Stimulated activated CD4-positive, alpha-beta T cell treated with anti-CD3 and anti-CD28 coated beads, Interleukin-4, amount 100 ng/mL, for 24 hours (primary cell): ENCODE results near the gene WDSUB1.

ENCODE experiments used
- DNase-seq: peaks from one replicate; pipeline ENCODE4 v3.0.0-alpha.2; 2020

The WDSUB1 gene

DNA sequence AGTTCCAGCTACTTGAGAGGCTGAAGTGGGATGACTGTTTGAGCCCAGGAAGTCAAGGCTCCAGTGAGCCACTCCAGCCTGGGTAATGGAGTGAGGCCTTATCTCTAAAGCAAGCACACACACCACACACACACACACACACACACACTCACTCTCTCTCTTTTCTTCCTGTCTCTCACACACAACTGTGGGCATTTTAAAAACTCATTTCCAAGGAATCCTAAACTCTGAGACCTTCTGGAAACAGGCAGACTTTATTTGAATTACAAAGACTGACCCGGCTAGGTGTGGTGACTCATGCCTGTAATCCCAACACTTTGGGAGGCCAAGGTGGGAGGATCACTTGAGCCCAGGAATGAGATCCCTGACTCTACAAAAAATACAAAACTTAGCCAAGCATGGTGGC lies 21.3 kb downstream of the WDSUB1 start:
- no peak for DNase-seq

DNA sequence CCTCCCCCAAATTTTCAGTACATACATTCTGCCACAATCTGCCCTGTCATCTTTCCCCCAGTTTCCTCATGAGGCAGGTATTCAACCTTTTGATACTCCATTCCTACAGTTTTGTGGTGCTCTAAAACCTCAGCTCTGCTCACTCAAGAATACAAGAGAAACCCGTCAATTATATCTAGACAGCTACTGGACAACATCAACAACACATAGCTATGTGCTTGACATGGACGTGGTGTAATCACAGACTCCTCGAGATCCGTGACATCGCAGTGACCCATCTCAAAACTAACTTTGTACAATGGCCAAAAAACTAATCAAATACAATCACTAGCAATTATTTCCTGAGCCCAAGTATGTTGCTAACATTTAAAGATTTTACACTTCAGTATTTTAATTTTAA lies 23.6 kb downstream of the WDSUB1 start:
- no peak for DNase-seq

DNA sequence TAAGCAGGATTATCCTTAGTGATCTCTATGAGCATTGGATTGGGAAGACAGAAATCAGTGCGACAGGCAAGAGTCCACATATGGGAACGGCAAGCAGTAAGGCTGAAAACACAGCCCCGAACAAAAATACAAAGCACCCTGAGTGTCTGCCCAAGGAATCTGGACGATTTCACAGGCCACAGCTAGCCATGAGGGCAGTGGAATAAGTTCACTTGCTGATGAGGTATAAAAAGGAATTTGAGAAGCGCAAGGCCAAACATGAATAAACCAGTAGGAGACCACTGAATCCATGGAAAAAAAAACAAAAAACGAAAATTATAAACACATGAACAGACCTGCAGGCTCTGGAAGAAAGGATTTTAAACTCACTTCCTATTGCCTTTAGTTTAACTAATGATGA lies 24.3 kb downstream of the WDSUB1 start:
- no peak for DNase-seq

DNA sequence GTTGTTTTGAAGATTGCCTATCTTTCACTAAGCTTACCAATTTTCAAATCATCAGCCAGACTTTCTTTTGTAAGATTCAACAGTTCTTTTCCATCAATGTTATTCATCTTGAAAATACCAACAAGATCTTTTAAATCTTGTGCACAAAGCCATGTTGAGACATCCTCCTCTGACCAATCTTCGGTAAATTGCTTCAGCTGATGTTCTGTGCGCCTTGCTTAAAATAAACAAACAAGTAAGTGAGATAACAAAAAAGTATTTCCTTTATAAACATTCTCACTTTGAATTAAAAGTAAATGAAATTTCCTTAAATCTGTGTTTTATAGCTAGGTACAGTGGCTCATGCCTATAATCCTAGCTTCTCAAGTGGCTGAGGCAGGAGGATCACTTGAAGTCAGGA lies 30.3 kb downstream of the WDSUB1 start:
- no peak for DNase-seq

DNA sequence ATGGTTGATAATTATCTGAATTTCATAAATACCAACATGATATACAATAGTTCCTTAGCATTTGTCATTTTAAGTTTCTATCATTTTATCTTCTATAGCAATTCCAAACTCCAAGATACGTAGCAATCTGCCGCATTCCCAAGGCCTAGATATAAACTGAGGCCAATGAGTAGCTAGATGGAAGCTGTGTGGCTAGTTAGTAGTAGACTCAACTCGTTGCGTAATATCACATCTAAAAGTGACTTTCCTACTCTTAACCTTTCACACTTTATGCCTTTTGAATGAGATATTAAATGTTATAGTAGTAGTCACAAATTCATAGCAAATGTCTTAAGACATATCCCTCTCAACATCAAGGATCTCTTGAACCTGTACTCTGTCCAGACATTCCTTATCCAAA lies 33.6 kb downstream of the WDSUB1 start:
- DNase-seq: no peak

DNA sequence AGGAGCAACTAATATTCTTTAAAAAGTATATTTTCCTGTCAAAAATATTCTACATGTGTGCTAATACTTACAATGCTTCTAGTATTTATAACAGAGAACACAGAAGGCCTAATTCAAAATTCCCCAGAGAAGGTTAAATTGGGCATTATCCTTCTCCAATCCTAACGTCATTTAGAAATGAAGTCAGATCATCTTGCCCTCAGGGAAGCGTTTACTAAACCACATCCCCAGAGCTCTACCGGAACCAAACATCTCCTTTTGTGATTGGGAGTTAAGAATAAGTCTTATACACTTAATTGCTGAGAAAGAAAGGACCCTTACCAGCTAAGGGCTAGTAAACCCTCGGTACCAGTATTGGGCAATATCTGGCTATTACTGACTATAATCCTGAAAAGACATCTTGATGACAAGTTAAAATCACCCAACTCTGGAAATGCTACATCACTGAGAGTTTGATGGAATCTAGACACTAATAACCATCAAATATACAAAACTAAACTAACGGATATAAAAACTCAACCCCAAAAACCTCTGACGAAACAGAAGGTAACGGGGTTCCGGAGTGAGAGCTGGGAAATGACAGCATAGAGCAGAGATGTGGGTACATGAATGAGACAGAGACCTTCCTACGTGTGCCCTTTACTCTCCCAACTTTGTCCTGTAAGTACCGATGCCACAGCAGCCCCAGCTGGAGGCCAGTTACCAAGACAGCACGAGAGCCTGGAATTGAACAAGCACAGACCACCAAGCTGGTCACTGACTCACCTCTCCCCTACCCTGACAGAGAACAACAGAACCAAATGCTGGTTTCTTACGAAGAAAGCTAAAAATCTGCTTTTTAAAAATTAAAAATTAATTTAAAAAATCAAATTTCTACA lies 35.0 kb downstream of the WDSUB1 start:
- DNase-seq: no peak

DNA sequence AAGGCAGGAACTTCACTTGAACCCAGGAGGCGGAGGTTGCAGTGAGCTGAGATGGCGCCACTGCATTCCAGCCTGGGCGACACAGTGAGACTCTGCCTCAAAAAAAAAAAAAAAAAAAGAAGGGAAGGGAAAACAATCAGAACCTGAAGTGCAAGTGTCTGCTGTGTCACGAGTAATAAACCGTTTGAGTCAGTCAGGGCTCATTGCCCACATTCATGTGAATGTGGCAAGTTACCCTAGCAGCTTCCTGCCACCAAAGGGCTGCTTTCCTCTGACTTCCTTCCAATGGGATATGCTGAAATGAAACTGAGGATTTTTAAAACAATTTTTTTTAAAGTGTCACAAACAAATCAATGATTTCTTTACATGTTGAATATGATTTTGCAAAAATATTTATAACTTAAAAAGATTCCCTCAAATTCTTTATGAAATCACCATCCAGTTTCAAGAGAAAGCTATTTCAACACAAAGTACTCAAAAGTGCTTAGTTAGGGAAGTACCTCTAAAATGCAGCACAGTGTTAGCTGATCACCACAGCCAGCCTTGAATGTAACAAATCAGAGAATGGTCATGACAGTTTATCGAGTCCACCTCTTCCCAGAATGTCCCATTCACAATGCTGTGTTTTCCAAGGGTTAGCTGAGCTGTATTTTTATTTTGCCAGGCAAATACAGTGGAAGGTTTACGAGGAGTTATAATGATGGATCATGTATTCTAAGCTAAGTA lies 36.4 kb downstream of the WDSUB1 start:
- no peak for DNase-seq

DNA sequence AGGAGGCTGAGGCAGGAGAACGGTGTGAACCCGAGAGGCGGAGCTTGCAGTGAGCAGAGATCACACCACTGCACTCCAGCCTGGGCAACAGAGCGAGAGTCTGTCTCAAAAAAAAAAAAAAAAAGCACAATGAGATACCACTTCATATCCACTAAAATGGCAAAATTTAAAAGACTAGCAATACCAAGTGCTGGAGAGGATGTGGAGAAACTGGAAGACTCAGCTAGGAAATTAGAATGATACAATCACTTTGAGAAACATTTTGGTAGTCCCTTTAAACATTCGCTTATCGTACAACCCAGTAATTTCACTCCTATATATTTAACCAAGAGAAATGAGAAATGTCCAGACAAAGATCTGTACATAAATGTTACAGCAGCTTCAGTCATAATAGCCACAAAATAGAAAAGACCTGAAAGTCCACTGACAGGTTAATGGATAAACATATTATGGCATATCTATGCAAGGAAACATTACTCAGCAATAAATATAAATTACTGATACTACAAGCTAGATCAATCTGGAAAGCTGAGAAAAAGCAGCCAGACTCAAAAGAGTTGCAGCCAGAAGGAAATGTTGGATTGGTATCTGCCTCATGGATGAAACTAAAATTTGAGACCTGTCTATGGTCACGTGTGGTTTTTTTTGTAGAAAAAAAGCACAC lies 40.0 kb downstream of the WDSUB1 start:
- no peak for DNase-seq

DNA sequence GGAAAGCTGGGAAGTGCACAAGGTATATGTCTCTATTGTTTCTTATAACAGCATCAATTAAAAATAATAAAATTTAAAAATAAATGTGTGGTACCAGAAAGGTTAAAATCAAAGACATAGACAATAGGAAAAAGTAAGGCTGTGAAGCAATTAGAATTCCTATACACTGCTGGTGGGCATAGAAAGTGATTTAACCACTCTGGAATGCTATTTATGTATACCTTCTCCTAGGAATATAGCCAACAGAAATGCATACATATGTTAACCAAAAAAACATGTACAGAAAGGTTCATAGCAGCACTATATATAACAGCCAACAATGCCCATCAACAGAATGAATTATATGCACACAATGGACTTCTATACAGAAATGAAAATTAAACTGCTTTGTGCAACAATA lies 43.0 kb downstream of the WDSUB1 start:
- no peak for DNase-seq

DNA sequence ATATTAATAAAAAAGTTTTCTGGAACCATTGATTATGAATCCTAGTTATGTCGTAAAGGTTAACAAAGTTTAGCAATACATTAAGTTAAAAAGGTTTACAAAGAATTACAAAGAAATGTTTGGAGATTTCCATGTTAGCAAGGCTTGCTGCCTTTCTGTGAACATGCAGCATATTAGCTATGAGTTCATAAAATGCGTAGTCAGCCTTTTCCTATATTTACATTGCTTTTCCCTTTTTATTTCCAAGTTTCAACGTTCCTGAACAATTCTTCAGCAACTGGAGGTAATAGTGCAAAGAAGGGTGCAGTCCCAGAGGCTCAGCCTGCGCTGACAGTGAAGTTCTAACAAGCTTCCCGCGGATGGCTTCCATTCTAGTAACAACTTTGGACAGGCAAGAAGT lies 51.6 kb downstream of the WDSUB1 start:
- no peak for DNase-seq

DNA sequence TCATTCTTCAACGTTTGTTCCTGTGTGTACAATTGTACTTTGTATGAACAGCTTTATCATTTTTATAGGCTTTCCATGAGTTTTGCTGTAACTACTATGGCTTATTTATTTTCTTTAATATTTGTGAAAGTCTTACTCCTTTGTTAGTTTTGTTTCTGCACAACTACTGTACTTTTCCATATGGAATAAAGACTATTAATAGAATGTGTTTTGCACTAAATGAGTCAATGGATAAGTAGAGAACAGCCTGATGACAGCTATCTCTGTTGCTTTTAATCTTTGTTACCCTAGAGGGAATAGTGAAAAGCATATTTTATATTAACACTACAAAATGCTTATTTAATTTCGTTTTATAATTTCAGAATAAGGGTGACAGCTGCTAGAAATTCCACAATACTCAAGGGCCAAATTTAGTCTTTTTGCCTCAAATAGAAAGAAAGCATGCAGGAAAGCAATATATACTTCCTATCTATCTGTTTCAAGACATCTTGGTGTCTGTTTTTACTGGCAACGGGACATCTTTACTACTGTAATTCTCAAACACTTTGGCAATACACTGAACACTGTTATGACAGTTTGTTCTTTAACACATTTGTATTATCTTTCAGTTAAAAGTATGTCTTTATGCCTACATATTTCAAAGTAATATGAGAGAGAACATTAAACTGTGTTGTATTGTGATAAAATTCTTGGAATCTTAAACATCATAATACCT lies 53.9 kb downstream of the WDSUB1 start:
- DNase-seq: no peak

DNA sequence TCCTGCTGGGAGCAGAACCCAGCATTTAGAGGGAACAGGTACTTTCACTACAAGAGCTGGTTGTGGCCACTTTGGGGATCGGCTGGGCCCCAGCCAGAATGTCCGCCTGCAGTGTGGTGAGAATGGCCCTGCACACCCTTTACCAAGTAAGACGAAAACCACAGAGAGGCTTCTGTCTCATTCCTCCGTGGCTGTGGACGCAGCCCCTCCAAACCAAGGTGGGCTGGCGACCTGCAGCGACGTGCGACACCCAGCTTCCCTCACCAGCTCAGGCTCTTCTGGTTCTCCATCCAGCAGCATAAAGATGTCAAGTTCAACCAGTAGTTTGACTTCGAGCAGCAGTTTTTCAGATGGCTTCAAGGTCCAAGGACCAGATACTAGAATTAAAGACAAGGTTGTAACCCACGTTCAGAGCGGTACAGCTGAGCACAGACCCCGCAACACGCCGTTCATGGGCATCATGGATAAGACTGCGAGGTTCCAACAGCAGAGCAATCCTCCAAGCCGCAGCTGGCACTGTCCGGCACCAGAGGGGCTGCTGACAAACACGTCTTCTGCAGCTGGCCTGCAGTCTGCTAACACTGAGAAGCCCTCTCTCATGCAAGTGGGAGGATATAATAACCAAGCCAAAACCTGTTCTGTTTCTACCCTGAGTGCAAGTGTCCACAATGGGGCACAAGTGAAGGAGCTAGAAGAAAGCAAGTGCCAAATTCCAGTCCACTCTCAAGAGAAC lies 56.2 kb downstream of the WDSUB1 start:
- no peak for DNase-seq

DNA sequence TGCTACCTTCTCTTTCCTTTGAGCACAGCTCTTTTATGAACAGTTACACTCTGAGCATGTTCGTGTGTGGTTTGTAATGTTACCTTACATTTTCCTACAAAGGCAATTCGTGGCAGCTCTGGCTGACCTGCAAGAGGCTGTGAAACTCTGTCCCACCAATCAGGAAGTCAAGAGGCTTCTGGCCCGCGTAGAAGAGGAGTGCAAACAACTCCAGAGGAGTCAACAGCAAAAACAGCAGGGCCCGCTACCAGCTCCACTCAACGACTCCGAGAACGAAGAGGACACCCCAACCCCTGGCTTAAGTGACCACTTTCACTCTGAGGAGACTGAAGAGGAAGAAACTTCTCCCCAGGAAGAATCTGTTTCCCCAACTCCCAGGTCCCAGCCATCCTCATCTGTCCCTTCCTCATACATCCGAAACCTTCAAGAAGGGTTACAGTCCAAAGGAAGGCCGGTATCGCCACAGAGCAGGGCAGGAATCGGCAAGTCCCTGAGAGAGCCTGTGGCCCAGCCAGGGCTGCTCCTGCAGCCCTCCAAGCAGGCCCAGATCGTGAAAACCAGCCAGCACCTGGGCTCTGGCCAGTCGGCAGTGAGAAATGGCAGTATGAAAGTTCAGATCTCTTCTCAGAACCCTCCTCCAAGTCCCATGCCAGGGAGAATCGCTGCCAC lies 56.9 kb downstream of the WDSUB1 start:
- no peak for DNase-seq

DNA sequence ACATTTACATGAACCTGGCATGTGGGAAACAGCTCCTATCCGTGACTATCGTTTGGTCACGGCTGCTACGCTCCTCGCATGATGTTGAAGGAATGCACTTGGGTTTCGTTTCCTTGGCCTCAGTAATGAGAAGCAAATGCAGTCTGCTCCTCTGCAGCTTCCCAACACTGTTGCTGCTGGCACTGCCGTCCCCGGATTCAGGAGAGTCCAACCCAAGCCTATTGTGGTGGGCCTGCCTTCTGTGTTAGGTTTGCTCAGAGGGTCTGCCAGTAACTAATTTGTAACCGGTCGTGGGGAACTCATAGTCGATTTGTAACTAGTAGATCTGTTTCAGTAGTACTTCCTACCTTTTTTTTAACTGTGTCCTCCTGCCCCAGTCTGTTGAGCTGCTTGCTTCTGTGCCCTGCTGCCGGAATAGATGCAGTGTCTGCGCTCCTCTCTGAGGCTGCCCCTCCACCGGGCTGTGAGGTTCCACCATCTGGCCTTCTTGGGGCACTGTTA lies 58.4 kb downstream of the WDSUB1 start:
- no peak for DNase-seq

DNA sequence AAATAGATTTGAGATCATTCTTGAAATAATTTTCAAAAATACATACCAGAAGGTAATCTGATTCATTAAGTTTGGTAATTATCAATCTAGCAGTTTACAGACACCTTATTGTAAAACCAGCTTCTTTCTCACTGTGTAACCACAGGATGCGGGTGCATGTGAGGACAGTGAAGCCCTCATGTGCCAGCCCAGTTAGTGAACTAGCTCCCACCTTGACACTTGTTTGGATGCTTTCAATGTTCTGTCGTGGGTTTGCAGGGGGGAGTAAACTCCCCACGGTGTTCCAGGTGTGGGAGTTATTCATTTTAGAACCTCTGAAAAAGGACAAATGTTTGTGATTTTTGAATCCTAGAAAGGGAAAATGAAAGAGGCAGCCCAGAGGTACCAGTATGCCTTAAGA lies 59.0 kb downstream of the WDSUB1 start:
- no peak for DNase-seq

DNA sequence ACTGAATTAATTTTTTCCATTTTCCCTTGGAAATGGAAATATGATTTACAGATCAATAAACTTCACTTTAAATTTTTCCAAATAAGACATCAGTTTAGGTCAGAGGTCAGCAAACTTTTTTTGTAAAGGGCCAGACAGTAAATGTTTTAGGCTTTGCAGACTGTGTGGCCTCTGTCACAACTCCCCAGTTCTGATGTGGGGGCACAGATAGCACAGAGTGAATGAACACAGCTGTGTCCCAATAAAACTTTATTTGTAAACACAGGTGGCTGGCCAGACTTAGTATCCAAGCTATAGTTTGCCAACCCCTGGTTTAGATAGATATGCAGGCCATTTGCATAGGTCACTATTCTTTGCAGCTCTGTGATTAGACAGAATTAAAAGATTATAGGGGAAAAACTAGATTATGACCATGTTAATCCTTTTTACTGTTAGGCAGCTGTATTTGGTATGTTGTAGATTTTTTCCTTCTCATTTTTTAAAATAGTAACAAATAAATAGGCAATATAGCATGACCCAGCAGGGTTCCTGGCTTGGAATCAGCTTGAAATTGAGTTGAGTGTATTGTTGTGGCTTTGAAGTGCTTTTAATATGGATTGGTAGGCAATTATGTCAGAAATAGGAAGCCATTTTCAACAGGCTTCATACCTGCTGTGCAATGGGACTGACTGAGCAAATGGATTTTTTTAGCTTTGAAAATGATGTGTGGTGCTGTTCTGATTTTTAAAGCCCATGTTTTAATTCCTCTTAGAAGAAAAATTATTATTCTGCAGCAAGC lies 59.7 kb downstream of the WDSUB1 start:
- no peak for DNase-seq

DNA sequence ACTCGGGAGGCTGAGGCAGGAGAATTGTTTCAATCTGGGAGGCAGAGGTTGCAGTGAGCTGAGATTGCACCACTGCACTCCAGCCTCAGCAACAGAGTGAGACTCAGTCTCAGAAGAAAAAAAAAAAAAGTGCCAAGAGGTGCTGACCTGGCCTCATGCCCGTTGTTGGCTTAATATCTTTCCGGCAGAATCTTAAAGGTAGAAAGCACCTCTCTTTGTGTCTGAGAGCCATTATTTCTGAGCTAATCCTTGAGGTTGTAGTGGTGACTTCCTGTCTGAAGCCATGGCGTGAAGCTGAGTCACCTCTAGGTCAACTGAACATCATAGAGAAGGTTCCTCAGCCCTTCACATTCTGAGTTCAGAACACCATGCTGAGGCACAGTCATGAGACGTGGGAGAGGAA lies 60.4 kb downstream of the WDSUB1 start:
- no peak for DNase-seq

DNA sequence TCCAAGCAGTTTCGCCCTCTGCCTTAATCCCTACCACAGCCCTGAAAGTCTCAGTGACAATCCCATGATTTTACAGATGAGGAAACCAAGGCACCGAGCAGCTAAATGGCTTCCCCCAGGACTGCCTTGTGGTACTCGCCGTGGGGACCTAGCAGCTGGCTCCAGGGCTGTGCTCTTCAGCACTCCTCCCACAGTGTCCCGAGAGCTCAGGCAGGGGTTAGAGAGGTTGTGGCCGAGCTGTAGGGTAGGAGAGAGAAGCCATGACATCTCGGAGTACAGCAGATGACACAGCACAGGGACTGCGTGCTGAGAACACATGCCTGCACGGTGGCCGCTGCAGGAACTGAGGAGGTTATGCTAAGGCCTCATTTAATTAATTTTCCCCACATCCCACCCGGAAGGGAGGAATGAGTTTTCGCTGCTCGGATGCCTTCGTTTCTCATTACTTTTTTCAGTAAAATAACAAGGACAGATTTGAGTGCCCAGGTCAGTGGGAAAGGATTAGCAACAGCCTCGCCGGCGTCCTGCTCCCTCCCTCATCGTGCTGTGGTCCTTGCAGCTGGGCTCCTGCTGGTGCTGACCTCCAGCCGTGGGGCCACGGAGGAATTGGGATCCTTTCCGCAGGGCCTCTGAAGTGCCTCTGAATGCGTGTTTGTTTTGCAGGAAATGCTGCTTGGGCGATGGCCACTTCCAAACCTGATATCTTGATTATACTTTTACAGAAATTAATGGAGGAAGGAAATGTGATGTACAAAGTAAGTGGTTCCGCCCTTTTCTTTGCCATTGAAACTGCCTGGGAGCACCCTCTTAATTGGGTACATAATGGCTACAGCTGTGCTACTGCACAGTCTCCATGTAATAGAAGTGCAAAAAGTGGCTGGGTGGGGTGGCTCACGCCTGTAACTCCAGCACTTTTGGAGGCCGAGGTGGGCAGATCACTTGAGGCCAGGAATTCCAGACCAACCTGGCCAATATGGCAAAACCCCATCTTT lies 61.2 kb downstream of the WDSUB1 start:
- no peak for DNase-seq

DNA sequence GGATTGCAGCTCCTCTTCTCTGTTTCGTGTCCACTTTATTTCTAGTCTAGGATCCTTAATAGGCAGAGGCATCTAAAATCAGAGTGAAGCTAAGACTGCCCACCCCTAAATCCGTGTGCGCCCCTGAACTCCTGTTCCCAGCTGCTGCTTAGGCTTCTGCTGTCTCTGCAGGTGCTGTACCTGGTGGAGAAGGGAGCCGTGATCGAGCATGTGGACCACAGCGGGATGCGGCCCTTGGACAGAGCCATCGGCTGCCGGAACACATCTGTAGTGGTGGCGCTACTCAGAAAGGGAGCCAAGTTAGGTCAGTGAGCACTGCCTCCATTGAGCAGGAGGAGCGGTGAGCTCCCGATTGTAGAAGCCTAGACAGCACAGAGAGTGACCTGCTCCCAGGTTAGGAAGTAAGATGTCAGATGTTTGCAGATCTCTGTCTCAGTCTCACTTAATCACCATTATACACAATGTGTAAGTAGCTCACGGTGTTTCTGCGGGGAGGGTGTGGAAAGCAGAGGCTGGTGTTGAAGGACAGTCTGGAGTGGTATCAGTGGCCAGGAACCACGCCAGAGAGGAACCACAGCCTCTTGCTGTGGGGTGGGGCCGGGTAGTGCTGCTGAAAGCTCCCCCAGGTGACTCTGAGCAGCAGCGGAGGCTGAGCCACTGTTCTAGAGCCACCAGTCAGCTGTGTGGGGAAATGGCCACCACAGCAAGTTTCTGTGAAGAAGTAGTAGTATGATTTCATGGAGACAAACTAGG lies 62.3 kb downstream of the WDSUB1 start:
- DNase-seq: no peak
